K562 (cell line): ENCODE measurements around the gene POLR2H. TPM values are rescaled to one million over a fixed set of nuclear protein-coding genes. Genes with fewer than 3 reads are reported as not detected.

Experiments
- BRD4 ChIP-seq: fragments of 200-600 bp; sonication (generic); IDR thresholded peaks from 2 replicates; pipeline ENCODE4 v1.6.1; 2017; ENCODE audit warnings: inconsistent platforms
- CSDE1 ChIP-seq, 2 experiments: fragments of 450-650 bp; IDR thresholded peaks; 2 replicates each; pipeline ENCODE4 v1.6.1; 2016; ENCODE audit warnings: mild to moderate bottlenecking in 1 of 2
- FOSL1 ChIP-seq: fragments of 200-800 bp; sonication (Bioruptor generic); conservative IDR thresholded peaks from 2 replicates; pipeline ENCODE4 v1.6.1; 2016; ENCODE audit warnings: missing genetic modification characterization, missing compliant biosample characterization
- HDAC1 ChIP-seq, 2 experiments: fragments of 450-650 bp; IDR thresholded peaks; 2 replicates each; pipeline ENCODE4 v1.6.1; 2016 to 2017; ENCODE audit warnings: inconsistent platforms in 1 of 2, mild to moderate bottlenecking in 1 of 2, moderate library complexity in 1 of 2
- MAFK ChIP-seq: IDR thresholded peaks from 2 replicates; pipeline ENCODE4 v1.6.1; 2011; ENCODE audit warnings: low read length, improper control_type of control experiment
- PCBP2 ChIP-seq: fragments of 200-400 bp; formaldehyde crosslinking; IDR thresholded peaks from 2 replicates; pipeline ENCODE4 v1.6.1; 2018; ENCODE audit warnings: low read length, low read depth, mild to moderate bottlenecking, moderate library complexity; ENCODE audit not compliant: poor library complexity, severe bottlenecking
- SRF ChIP-seq, 2 experiments: fragments of 250-450, 450-650 bp in 1 of 2; sonication (Bioruptor Pico) in 1 of 2; sonication (generic) in 1 of 2; formaldehyde crosslinking; IDR thresholded peaks; 2 replicates each; pipeline versions ENCODE4 v1.5.0 to v1.5.1; 2020 to 2022; ENCODE audit warnings: mild to moderate bottlenecking in 1 of 2, missing genetic modification reagents in 1 of 2
- TAL1 ChIP-seq: fragments of 450-650 bp; IDR thresholded peaks from 2 replicates; pipeline ENCODE4 v1.6.1; 2016; ENCODE audit warnings: mild to moderate bottlenecking
- polyA plus RNA-seq, 8 experiments: library from polyadenylated mRNA; depleted of rRNA in 4 of 8; stranded (reverse) in 5 of 8; unstranded in 3 of 8; fragments of >200 nt; fragmentation: Nextera tagmentation in 2 of 8; fragmentation: Illumina TruSeq in 1 of 8; extraction: Ambion mirVana in 2 of 8; extraction: Trizol in 1 of 8; gene quantifications; 2 replicates each; pipeline versions ENCODE4 v1.2.1 to v1.2.3, GENCODE V29; 2011 to 2014; ENCODE audit warnings: inconsistent platforms in 1 of 8, missing spikeins in 1 of 8
- total RNA-seq, 7 experiments: library from RNA; depleted of rRNA in 6 of 7; stranded (reverse); fragments of >200 nt in 6 of 7; fragmentation: Illumina TruSeq in 2 of 7; extraction: Trizol in 2 of 7; gene quantifications; 2 replicates each; pipeline versions ENCODE4 v1.2.1 to v1.2.3, GENCODE V29; 2011 to 2021; ENCODE audit warnings: low replicate concordance in 1 of 7
- TF ChIP-seq, protein P1 (sequence below), 2 experiments: fragments of 450-650 bp in 1 of 2; IDR thresholded peaks; 2 replicates each; pipeline ENCODE4 v1.6.1; 2011 to 2017; ENCODE audit warnings: low read depth in 2 of 2, antibody characterized with exemption in 1 of 2, borderline replicate concordance in 1 of 2, low read length in 1 of 2, mild to moderate bottlenecking in 1 of 2, mixed read lengths in 1 of 2; ENCODE audit not compliant: control insufficient read depth in 1 of 2
- TF ChIP-seq, protein P2 (sequence below): fragments of 250-450 bp; sonication (Bioruptor Pico); IDR thresholded peaks from 2 replicates; pipeline ENCODE4 v1.8.0; 2021; ENCODE audit warnings: moderate library complexity, mild to moderate bottlenecking, inconsistent platforms
- TF ChIP-seq, protein P3 (sequence below), 2 experiments: IDR thresholded peaks; 2 replicates each; pipeline ENCODE4 v1.6.1; 2012; ENCODE audit warnings: improper control_type of control experiment in 2 of 2, low read depth in 2 of 2, low read length in 2 of 2, borderline replicate concordance in 1 of 2
- TF ChIP-seq, protein P4 (sequence below): fragments of 250-450 bp; sonication (Bioruptor Pico); IDR thresholded peaks from 2 replicates; pipeline ENCODE4 v1.5.0; 2020; ENCODE audit warnings: mild to moderate bottlenecking

The POLR2H gene
- total and polyA plus RNA-seq, 9 of the 15 experiments (the other 6 are each of a cell fraction or from before 2014, with no cell fraction given): 128 to 512 (median 220) TPM

DNA sequence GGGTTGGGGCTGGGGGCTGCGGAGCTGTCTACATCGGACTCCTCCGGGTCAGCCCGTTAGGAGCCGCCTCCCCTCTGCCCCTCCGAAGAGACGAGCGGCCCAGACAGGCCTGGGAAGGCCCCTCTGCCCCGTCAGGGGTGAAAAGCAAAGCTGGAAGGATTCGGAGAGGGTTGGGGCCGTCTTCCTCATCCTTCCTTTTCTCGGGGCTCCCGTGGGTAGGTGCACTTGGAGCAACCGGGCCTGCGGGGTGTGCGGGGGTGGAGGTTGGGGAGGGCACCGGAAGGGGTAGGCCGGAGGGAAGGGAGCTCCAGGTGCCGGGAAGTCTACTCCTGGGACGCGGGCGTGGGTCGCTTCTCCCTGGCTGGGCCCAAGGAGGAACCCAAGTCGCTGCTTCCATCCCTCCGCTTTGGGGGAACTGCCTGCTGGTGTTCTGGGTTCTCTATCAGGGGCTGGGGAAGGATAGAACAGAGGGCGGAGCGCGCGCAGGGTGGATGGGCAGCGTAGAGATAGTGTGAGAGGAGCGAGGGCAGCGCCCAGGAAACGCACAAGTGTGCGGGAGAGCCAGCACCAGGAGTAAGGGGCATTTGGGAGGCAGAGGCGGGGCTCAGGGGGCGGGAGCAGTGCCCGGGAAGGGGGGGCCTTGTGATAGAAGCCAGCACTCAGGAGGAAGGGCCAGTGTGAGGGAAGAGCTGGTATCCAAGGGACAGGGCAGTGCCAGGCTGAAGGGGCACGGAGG lies 590 bp downstream of the POLR2H start (continued):
- no peak for TF ChIP-seq PCBP2
- TF ChIP-seq MAFK: no peak
- TF ChIP-seq BRD4: no peak
- TF ChIP-seq, protein P1, sequence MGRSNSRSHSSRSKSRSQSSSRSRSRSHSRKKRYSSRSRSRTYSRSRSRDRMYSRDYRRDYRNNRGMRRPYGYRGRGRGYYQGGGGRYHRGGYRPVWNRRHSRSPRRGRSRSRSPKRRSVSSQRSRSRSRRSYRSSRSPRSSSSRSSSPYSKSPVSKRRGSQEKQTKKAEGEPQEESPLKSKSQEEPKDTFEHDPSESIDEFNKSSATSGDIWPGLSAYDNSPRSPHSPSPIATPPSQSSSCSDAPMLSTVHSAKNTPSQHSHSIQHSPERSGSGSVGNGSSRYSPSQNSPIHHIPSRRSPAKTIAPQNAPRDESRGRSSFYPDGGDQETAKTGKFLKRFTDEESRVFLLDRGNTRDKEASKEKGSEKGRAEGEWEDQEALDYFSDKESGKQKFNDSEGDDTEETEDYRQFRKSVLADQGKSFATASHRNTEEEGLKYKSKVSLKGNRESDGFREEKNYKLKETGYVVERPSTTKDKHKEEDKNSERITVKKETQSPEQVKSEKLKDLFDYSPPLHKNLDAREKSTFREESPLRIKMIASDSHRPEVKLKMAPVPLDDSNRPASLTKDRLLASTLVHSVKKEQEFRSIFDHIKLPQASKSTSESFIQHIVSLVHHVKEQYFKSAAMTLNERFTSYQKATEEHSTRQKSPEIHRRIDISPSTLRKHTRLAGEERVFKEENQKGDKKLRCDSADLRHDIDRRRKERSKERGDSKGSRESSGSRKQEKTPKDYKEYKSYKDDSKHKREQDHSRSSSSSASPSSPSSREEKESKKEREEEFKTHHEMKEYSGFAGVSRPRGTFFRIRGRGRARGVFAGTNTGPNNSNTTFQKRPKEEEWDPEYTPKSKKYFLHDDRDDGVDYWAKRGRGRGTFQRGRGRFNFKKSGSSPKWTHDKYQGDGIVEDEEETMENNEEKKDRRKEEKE (IDR thresholded peaks at IDR 0.05; ENCODE audit: borderline replicate concordance in 1 of 2, control insufficient read depth in 1 of 2, low read depth in 2 of 2, low read length in 1 of 2): no peak
- TF ChIP-seq, protein P2, sequence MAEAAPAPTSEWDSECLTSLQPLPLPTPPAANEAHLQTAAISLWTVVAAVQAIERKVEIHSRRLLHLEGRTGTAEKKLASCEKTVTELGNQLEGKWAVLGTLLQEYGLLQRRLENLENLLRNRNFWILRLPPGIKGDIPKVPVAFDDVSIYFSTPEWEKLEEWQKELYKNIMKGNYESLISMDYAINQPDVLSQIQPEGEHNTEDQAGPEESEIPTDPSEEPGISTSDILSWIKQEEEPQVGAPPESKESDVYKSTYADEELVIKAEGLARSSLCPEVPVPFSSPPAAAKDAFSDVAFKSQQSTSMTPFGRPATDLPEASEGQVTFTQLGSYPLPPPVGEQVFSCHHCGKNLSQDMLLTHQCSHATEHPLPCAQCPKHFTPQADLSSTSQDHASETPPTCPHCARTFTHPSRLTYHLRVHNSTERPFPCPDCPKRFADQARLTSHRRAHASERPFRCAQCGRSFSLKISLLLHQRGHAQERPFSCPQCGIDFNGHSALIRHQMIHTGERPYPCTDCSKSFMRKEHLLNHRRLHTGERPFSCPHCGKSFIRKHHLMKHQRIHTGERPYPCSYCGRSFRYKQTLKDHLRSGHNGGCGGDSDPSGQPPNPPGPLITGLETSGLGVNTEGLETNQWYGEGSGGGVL (CRISPR knock-in tag): no peak
- TF ChIP-seq CSDE1 (IDR thresholded peaks at IDR 0.05): no peak
- TF ChIP-seq FOSL1 (tag): no peak
- TF ChIP-seq SRF (CRISPR knock-in tag; IDR thresholded peaks at IDR 0.05): no peak
- no peak for TF ChIP-seq TAL1
- TF ChIP-seq HDAC1 (IDR thresholded peaks at IDR 0.05): 0 out of 4 replicates have a peak, but pooled peaks of 1 of the 2 experiments have one; percentile 35
- TF ChIP-seq, protein P3, sequence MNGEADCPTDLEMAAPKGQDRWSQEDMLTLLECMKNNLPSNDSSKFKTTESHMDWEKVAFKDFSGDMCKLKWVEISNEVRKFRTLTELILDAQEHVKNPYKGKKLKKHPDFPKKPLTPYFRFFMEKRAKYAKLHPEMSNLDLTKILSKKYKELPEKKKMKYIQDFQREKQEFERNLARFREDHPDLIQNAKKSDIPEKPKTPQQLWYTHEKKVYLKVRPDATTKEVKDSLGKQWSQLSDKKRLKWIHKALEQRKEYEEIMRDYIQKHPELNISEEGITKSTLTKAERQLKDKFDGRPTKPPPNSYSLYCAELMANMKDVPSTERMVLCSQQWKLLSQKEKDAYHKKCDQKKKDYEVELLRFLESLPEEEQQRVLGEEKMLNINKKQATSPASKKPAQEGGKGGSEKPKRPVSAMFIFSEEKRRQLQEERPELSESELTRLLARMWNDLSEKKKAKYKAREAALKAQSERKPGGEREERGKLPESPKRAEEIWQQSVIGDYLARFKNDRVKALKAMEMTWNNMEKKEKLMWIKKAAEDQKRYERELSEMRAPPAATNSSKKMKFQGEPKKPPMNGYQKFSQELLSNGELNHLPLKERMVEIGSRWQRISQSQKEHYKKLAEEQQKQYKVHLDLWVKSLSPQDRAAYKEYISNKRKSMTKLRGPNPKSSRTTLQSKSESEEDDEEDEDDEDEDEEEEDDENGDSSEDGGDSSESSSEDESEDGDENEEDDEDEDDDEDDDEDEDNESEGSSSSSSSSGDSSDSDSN (IDR thresholded peaks at IDR 0.05; ENCODE audit: borderline replicate concordance in 1 of 2, low read depth in 2 of 2, low read length in 2 of 2): peak in 1 of 2 experiments; percentile 44; a peak in 1 of 4 replicates
- TF ChIP-seq, protein P4, sequence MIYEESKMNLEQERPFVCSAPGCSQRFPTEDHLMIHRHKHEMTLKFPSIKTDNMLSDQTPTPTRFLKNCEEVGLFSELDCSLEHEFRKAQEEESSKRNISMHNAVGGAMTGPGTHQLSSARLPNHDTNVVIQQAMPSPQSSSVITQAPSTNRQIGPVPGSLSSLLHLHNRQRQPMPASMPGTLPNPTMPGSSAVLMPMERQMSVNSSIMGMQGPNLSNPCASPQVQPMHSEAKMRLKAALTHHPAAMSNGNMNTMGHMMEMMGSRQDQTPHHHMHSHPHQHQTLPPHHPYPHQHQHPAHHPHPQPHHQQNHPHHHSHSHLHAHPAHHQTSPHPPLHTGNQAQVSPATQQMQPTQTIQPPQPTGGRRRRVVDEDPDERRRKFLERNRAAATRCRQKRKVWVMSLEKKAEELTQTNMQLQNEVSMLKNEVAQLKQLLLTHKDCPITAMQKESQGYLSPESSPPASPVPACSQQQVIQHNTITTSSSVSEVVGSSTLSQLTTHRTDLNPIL (CRISPR knock-in tag): 0 out of 2 replicates have a peak, but pooled peaks have one; percentile 7
